Cardiac muscle cell (in vitro differentiated cells and primary cell): ENCODE results near the gene PLP2. TPM values are rescaled to one million over a fixed set of nuclear protein-coding genes. Genes with fewer than 3 reads are reported as not detected.

Source experiments
- DNase-seq, 2 donors: peaks; one replicate each; pipeline versions ENCODE4 v3.0.0 to v3.0.0-alpha.2; 2010 to 2017; ENCODE audit warnings: low read depth in 1 of 2, low spot score in 1 of 2
- H3K27ac ChIP-seq: fragments of 200-600 bp; sonication (generic); 2 replicates; pipeline ENCODE4 v1.5.1; 2016
- H3K27me3 ChIP-seq: fragments of 200-600 bp; sonication (generic); 2 replicates; pipeline ENCODE4 v1.6.0; 2016; ENCODE audit warnings: control low read depth
- H3K36me3 ChIP-seq: fragments of 200-600 bp; sonication (generic); 2 replicates; pipeline ENCODE4 v1.5.1; 2016; ENCODE audit warnings: control low read depth
- H3K4me1 ChIP-seq: fragments of 200-600 bp; sonication (generic); 2 replicates; pipeline ENCODE4 v1.8.1; 2017; ENCODE audit warnings: low read depth, mild to moderate bottlenecking, mixed run types
- H3K4me3 ChIP-seq: fragments of 200-600 bp; sonication (generic); 2 replicates; pipeline ENCODE4 v1.5.1; 2016; ENCODE audit warnings: mild to moderate bottlenecking
- H3K9me3 ChIP-seq: fragments of 200-600 bp; sonication (generic); 2 replicates; pipeline ENCODE4 v1.5.1; 2017; ENCODE audit warnings: low read depth, mild to moderate bottlenecking, control low read depth
- CTCF ChIP-seq: IDR thresholded peaks from 2 replicates; pipeline ENCODE4 v1.5.1; 2012; ENCODE audit warnings: low read depth, mild to moderate bottlenecking, low read length
- polyA plus RNA-seq: library from polyadenylated mRNA; unstranded; fragments of >200 nt; fragmentation: Nextera tagmentation; extraction: Ambion mirVana; gene quantifications from 2 replicates; pipeline ENCODE4 v1.2.1, GENCODE V29; 2016
- total RNA-seq: library from RNA; depleted of rRNA; stranded (reverse); fragments of >200 nt; gene quantifications from 2 replicates; pipeline ENCODE4 v1.2.3, GENCODE V29; 2016

The PLP2 gene
- total and polyA plus RNA-seq, 2 experiments from 2014 or later, result 12.4 to 34.6 TPM

GRCh38 chrX:49187526-49187925 is 15.8 kb downstream of the PLP2 start:
- Histone ChIP-seq H3K4me3 (no peak overlapping the region), H3K4me1 (no peaks in the 10 kb centered on the region), H3K36me3 (no peaks in the 10 kb centered on the region), H3K27me3 (no peaks in the 10 kb centered on the region), H3K27ac (peak overlapping the region; percentile 46), H3K9me3 (no peaks in the 10 kb centered on the region)
- no peak for TF ChIP-seq CTCF
- DNase-seq, result no peak

- Histone ChIP-seq H3K9me3 (no peaks in the 10 kb centered on the region), H3K4me3 (no peak overlapping the region), H3K36me3 (no peaks in the 10 kb centered on the region), H3K27me3 (no peaks in the 10 kb centered on the region), H3K4me1 (no peaks in the 10 kb centered on the region), H3K27ac (no peak overlapping the region)
- no peak for DNase-seq
- no peak for TF ChIP-seq CTCF
Measured at GRCh38 chrX:49188468-49189076, 16.9 kb downstream of the PLP2 start.

GRCh38 chrX:49189606-49190005 is 17.9 kb downstream of the PLP2 start:
- Histone ChIP-seq H3K27ac (no peak overlapping the region), H3K9me3 (no peaks in the 10 kb centered on the region), H3K36me3 (no peaks in the 10 kb centered on the region), H3K4me3 (no peak overlapping the region), H3K27me3 (no peaks in the 10 kb centered on the region), H3K4me1 (no peaks in the 10 kb centered on the region)
- no peak for TF ChIP-seq CTCF
- no peak for DNase-seq

- peak; percentile 93 to 99 for DNase-seq
- H3K4me3 ChIP-seq, result peak overlapping the region; percentile 56
- H3K36me3 ChIP-seq, result no peaks in the 10 kb centered on the region
- no peaks in the 10 kb centered on the region for H3K9me3 ChIP-seq
- H3K27ac ChIP-seq, result peak overlapping the region; percentile 90
- no peaks in the 10 kb centered on the region for H3K27me3 ChIP-seq
- TF ChIP-seq CTCF, result no peak
- H3K4me1 ChIP-seq, result no peaks in the 10 kb centered on the region
Measured at GRCh38 chrX:49190821-49191573, 19.3 kb downstream of the PLP2 start.

- TF ChIP-seq CTCF, result no peak
- Histone ChIP-seq H3K36me3 (no peaks in the 10 kb centered on the region), H3K4me3 (peak overlapping the region; percentile 56), H3K9me3 (no peaks in the 10 kb centered on the region), H3K4me1 (no peaks in the 10 kb centered on the region), H3K27ac (peak overlapping the region; percentile 90), H3K27me3 (no peaks in the 10 kb centered on the region)
- DNase-seq, result no peak
Measured at GRCh38 chrX:49191574-49192011, 19.9 kb downstream of the PLP2 start.
